HEK293T (cell line): ENCODE results near the gene SYNPO2.

Experiments used
- ARNT ChIP-seq: fragments of 450-650 bp; IDR thresholded peaks from 2 replicates; pipeline ENCODE4 v1.6.1; 2017; ENCODE audit warnings: mild to moderate bottlenecking
- BHLHE40 ChIP-seq: fragments of 450-650 bp; IDR thresholded peaks from 2 replicates; pipeline ENCODE4 v1.6.1; 2016; ENCODE audit warnings: mild to moderate bottlenecking, moderate library complexity, borderline replicate concordance
- ELF4 ChIP-seq: fragments of 450-650 bp; IDR thresholded peaks from 2 replicates; pipeline ENCODE4 v1.6.1; 2017; ENCODE audit warnings: antibody characterized with exemption
- FOXA1 ChIP-seq: fragments of 450-650 bp; IDR thresholded peaks from 2 replicates; pipeline ENCODE4 v1.6.1; 2016; ENCODE audit warnings: mild to moderate bottlenecking
- FOXM1 ChIP-seq: fragments of 450-650 bp; IDR thresholded peaks from 2 replicates; pipeline ENCODE4 v1.6.1; 2017; ENCODE audit warnings: mild to moderate bottlenecking, borderline replicate concordance
- L3MBTL2 ChIP-seq: fragments of 450-650 bp; conservative IDR thresholded peaks from 2 replicates; pipeline ENCODE4 v1.6.1; 2016; ENCODE audit warnings: mild to moderate bottlenecking
- NFRKB ChIP-seq: fragments of 450-650 bp; IDR thresholded peaks from 2 replicates; pipeline ENCODE4 v1.6.1; 2016; ENCODE audit warnings: mild to moderate bottlenecking, moderate library complexity
- PKNOX1 ChIP-seq: fragments of 450-650 bp; IDR thresholded peaks from 2 replicates; pipeline ENCODE4 v1.6.1; 2016
- SP1 ChIP-seq: fragments of 450-650 bp; IDR thresholded peaks from 2 replicates; pipeline ENCODE4 v1.6.1; 2017
- SUZ12 ChIP-seq: fragments of 450-650 bp; IDR thresholded peaks from 2 replicates; pipeline ENCODE4 v1.6.1; 2016; ENCODE audit warnings: mild to moderate bottlenecking

GRCh38 chr4:118975449-118976192, 87.0 kb downstream of the SYNPO2 start:
- TF ChIP-seq ELF4, result no peak
- TF ChIP-seq FOXM1, result no peak
- TF ChIP-seq NFRKB, result no peak
- no peak for TF ChIP-seq BHLHE40
- no peak for TF ChIP-seq FOXA1
- TF ChIP-seq ARNT, result no peak
- no peak for TF ChIP-seq L3MBTL2
- TF ChIP-seq PKNOX1, result no peak
- no peak for TF ChIP-seq SP1
- TF ChIP-seq SUZ12, result no peak
